ENCODE results near the gene ASB4.

DNA sequence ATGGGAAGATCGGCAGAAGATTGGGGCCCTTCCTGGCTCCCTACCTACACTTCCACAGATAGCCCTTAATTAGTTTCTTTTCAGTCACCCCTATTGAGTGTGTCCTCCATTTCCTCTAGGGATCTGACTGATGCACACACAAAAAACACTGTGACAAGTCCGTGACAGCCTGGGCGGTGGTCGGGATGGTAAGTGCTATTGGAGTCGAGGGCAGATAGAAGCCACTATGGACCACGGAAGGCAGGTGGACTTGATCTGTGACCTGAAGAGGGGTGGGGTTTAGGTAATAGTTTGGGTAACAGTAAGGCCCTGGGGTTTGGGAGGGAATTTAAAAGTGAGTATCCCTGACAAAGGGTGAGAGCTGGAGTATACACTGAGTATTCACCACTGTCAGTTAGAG is 57.6 kb downstream of the ASB4 start:
- no peak for TF ChIP-seq EZH2 (IDR thresholded peaks at IDR 0.05; ENCODE audit: low read depth)
- TF ChIP-seq, protein P1, sequence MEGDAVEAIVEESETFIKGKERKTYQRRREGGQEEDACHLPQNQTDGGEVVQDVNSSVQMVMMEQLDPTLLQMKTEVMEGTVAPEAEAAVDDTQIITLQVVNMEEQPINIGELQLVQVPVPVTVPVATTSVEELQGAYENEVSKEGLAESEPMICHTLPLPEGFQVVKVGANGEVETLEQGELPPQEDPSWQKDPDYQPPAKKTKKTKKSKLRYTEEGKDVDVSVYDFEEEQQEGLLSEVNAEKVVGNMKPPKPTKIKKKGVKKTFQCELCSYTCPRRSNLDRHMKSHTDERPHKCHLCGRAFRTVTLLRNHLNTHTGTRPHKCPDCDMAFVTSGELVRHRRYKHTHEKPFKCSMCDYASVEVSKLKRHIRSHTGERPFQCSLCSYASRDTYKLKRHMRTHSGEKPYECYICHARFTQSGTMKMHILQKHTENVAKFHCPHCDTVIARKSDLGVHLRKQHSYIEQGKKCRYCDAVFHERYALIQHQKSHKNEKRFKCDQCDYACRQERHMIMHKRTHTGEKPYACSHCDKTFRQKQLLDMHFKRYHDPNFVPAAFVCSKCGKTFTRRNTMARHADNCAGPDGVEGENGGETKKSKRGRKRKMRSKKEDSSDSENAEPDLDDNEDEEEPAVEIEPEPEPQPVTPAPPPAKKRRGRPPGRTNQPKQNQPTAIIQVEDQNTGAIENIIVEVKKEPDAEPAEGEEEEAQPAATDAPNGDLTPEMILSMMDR (conservative IDR thresholded peaks at IDR 0.05), result no peak
